ENCODE results near the gene ABT1.

- TF ChIP-seq CTCF (optimal IDR thresholded peaks at IDR 0.05 in 1 of 3, IDR thresholded peaks at IDR 0.05 in 1 of 3, conservative IDR thresholded peaks at IDR 0.05 in 1 of 3; ENCODE audit: extremely low read depth in 1 of 3, insufficient read depth in 2 of 3, low read length in 3 of 3) (no peak), EZH2 (IDR thresholded peaks at IDR 0.05; ENCODE audit: low read length) (no peak)
These were observed 3.2 kb upstream of the ABT1 start for GRCh38 chr6:26593278-26594130.

Measured in keratinocyte (primary cell).